ENCODE data around the gene MRPL36. TPM values are rescaled to one million over a fixed set of nuclear protein-coding genes. Genes with fewer than 3 reads are reported as not detected.

MRPL36 gene
- total RNA-seq, 1 donor from 2014 or later: 29.4 TPM

- ATAC-seq: no peak
- peak; percentile 55 for DNase-seq
- no peaks in the 10 kb centered on the region for H3K36me3 ChIP-seq
- H3K27me3 ChIP-seq: peaks cover 36% of the 10 kb centered on the region
- intact Hi-C loops (cut with DNase I): no loop called here
- no peak for TF ChIP-seq CTCF (IDR thresholded peaks at IDR 0.05)
- no peaks in the 10 kb centered on the region for H3K9me3 ChIP-seq
- no peak overlapping the region for H3K27ac ChIP-seq
- H3K4me3 ChIP-seq: no peak overlapping the region
- H3K4me1 ChIP-seq: no peaks in the 10 kb centered on the region
Observed at GRCh38 chr5:1834022-1834551, 34.5 kb upstream of the MRPL36 start.

- Histone ChIP-seq H3K27me3 (peaks cover 30% of the 10 kb centered on the region), H3K9me3 (no peaks in the 10 kb centered on the region), H3K36me3 (no peaks in the 10 kb centered on the region), H3K4me3 (no peak overlapping the region), H3K4me1 (no peaks in the 10 kb centered on the region), H3K27ac (no peak overlapping the region)
- TF ChIP-seq CTCF (IDR thresholded peaks at IDR 0.05): no peak
- DNase-seq: peak; percentile 48
- intact Hi-C loops (cut with DNase I): no loop called here
- no peak for ATAC-seq
Observed at GRCh38 chr5:1833264-1834021, 33.8 kb upstream of the MRPL36 start.

DNA sequence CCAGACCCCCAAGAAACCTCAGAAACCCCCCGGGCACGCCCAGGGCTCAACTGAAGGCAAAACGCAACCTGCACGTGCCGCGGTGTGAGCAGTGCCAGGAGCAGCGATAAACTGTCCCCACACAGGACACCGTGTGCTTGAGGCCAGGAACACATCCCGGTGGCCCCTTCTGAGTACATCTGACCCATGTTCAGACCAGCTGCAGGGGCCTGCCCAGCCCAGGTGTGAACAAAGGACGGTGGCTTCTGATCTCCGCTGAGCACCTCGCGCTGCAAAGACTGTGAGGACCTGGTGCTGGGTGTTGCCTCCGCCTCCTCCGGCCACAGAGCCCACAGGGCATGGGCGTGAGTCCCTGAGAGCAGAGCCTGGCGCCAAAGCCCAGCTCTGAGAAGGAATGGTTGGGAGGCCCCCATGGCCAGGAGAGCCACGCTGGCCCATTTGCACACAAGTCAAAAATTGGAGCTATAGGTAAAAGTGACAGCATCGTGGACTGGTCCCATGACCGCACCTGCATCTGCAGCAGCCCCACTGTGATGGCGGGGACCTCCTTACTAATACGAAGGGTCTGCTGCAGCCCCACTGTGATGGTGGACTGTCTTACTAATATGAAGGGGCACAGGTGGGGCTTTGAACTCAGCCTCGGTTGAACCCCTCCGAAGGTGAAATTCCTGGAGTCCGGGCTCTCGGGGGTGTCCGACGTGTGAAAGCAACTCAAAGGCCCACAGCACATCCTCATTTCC lies 33.0 kb upstream of the MRPL36 start:
- peaks cover 24% of the 10 kb centered on the region for H3K27me3 ChIP-seq
- H3K4me1 ChIP-seq: no peaks in the 10 kb centered on the region
- H3K36me3 ChIP-seq: no peaks in the 10 kb centered on the region
- H3K9me3 ChIP-seq: no peaks in the 10 kb centered on the region
- H3K4me3 ChIP-seq: no peak overlapping the region
- H3K27ac ChIP-seq: no peak overlapping the region
- intact Hi-C loops (cut with DNase I): no loop called here
- no peak for TF ChIP-seq CTCF (IDR thresholded peaks at IDR 0.05)
- peak; percentile 55 for DNase-seq
- ATAC-seq: no peak

DNA sequence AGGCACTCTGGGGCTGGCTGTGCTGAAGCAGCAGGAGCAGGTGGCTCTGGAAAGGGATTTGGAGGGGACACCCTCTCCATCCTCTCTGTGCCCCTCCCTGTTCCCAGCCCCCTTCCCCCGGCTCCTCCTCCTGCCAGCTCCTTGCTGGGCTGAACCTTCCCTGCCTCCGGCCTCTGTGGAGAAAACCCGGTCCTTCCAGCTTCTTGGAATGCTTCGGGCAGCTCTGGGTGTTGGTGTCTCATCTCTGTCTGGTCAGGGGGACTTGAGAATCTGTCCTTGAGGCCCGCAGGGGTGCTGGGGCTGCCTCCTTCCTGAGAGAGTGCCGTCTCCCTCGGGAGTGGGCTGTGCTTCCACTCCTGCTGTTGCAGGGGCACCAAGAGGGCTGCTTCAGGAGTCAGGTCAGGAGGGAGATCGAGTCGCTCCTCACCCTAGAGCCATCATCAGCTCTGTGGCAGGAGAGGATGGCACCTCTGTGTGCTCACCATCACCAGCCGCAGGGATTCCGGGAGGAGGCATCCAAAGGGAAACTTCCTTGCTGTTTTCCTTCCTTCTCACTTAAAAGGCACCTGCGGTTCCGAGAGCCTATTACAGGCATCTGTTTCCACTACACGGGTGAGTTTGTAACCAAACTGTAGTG lies 32.2 kb upstream of the MRPL36 start:
- peak; percentile 61 for DNase-seq
- H3K4me1 ChIP-seq: no peaks in the 10 kb centered on the region
- H3K27me3 ChIP-seq: peaks cover 17% of the 10 kb centered on the region
- H3K9me3 ChIP-seq: no peaks in the 10 kb centered on the region
- ATAC-seq: no peak
- TF ChIP-seq CTCF (IDR thresholded peaks at IDR 0.05): no peak
- intact Hi-C loops (cut with DNase I): no loop called here
- no peak overlapping the region for H3K27ac ChIP-seq
- H3K4me3 ChIP-seq: no peak overlapping the region
- H3K36me3 ChIP-seq: no peaks in the 10 kb centered on the region

GRCh38 chr5:1831257-1831656 lies 31.6 kb upstream of the MRPL36 start:
- intact Hi-C loops (cut with DNase I): no loop called here
- no peak for TF ChIP-seq CTCF (IDR thresholded peaks at IDR 0.05)
- peak; percentile 30 for DNase-seq
- Histone ChIP-seq H3K4me3 (no peak overlapping the region), H3K4me1 (no peaks in the 10 kb centered on the region), H3K27ac (no peak overlapping the region), H3K36me3 (no peaks in the 10 kb centered on the region), H3K9me3 (no peaks in the 10 kb centered on the region), H3K27me3 (peaks cover 14% of the 10 kb centered on the region)
- no peak for ATAC-seq
